Heart right ventricle (tissue), 16 donors: Measurements from ENCODE around the gene TAOK2. TPM values are rescaled to one million over a fixed set of nuclear protein-coding genes. Genes with fewer than 3 reads are reported as not detected.

ENCODE experiments used
- ATAC-seq, 8 donors: fragments of 200-7000 bp; cut with Tn5 transposase; one replicate each; pipeline ENCODE4 v1.9.1; 2020; ENCODE audit warnings: mild to moderate bottlenecking in 8 of 8, moderate library complexity in 8 of 8, moderate number of reproducible peaks in 1 of 8
- DNase-seq, 2 donors: peaks; one replicate each; pipeline ENCODE4 v3.0.0-alpha.2; 2020
- H3K27ac ChIP-seq, 10 donors: fragments of 200-600 bp; sonication (generic) in 2 of 10; one replicate each; pipeline versions ENCODE4 v1.5.0 to v1.8.0; 2020 to 2022; ENCODE audit warnings: mild to moderate bottlenecking in 3 of 10
- H3K27me3 ChIP-seq, 7 donors: fragments of 200-600 bp; one replicate each; pipeline ENCODE4 v1.8.0; 2021 to 2022; ENCODE audit warnings: mild to moderate bottlenecking in 2 of 7
- H3K36me3 ChIP-seq, 9 donors: fragments of 200-600 bp; sonication (generic) in 1 of 9; one replicate each; pipeline versions ENCODE4 v1.5.0 to v1.8.0; 2020 to 2022; ENCODE audit warnings: mild to moderate bottlenecking in 2 of 9
- H3K4me1 ChIP-seq, 9 donors: fragments of 200-600 bp; sonication (generic) in 1 of 9; one replicate each; pipeline versions ENCODE4 v1.5.0 to v1.8.0; 2020 to 2022; ENCODE audit warnings: mild to moderate bottlenecking in 4 of 9
- H3K4me3 ChIP-seq, 10 donors: fragments of 200-600 bp; sonication (generic) in 2 of 10; one replicate each; pipeline versions ENCODE4 v1.5.0 to v1.8.0; 2020 to 2022; ENCODE audit warnings: mild to moderate bottlenecking in 7 of 10, moderate library complexity in 2 of 10
- H3K9me3 ChIP-seq, 11 donors: fragments of 200-600 bp in 10 of 11; sonication (generic) in 2 of 11; one replicate each; pipeline versions ENCODE4 v1.5.0 to v1.8.0; 2013 to 2022; ENCODE audit warnings: mild to moderate bottlenecking in 2 of 11, control low read depth in 1 of 11, moderate library complexity in 1 of 11
- whole genome bisulfite sequencing, 2 donors: extraction: QIAGEN DNeasy Blood & Tissue Kit; methylation state at CpG; one replicate each; pipeline ENCODE4 v1.1.7; 2013; ENCODE audit warnings: inconsistent platforms in 1 of 2; 5-methylcytosine and 5-hydroxymethylcytosine counted together
- intact Hi-C, 10 donors: fragments of 100-400 bp; cut with DNase I; formaldehyde crosslinking; loops; one replicate each; pipeline versions ENCODE4 v1.11.1 to v1.14.2; 2022
- polyA plus RNA-seq, 2 donors: library from polyadenylated mRNA; stranded (reverse); fragments of 200-250 nt; gene quantifications; one replicate each; pipeline ENCODE4 v1.2.3, GENCODE V29; 2013
- total RNA-seq, 10 donors: library from RNA; stranded (reverse); fragmentation: NEBNext Ultra II Directional in 3 of 10; extraction: Animal tissue kit (Norgen Biotek cat#: 25700) in 3 of 10; gene quantifications; one replicate each; pipeline versions ENCODE4 v1.2.1 to v1.2.4, GENCODE V29; 2021 to 2023
- TF ChIP-seq, protein P1 (sequence below), 9 donors: fragments of 200-600 bp; sonication (generic) in 2 of 9; IDR thresholded peaks; one replicate each; pipeline versions ENCODE4 v1.5.0 to v1.8.0; 2021 to 2022; ENCODE audit warnings: antibody characterized with exemption in 9 of 9, mild to moderate bottlenecking in 5 of 9, moderate library complexity in 1 of 9
- donor health status: Arrhythmogenic right ventricular cardiomyopathy.
- donor health status: ischemic (EF 13 %, LVEDD 7.1; RV severe dilation, severe dysfunction).
- donor health status: healthy with polysubstance abuse.
- donor health status: DM: no; HTN: yes; CAD: no.
- donor health status: DM: no; HTN: no; CAD: no.
- donor health status: ischemic (EF 25% LVEDD 6.9; RV normal size, moderate dysfunction).
- donor health status: ischemic (EF 25% LVEDD 5.7; RV mildly dilated, moderate dysfunction).
- donor health status: healthy.
- donor health status: DM: yes; HTN: yes; CAD: no.
- donor health status: Ischemic cardiomyopathy.
- donor health status: ischemic (EF 35%, LVEDD 5.7; RV mildly dilated, moderate dysfunction).
- donor health status: nonischemic (EF 11% LVEDD 7.7; RV severe dilation, severe dysfunction).
- donor health status: DM: yes; HTN: yes; CAD: no.
- donor health status: PGD.
- donor health status: ischemic (EF 29% LVEDD 5.4; RV normal size, mild dysfunction).
- donor health status: nonischemic (EF 23%, LVEDD 6.1; RV moderate dilation, normal function).

The TAOK2 gene
- total and polyA plus RNA-seq, 12 donors, result 27.0 to 50.4 (median 32.7) TPM

DNA sequence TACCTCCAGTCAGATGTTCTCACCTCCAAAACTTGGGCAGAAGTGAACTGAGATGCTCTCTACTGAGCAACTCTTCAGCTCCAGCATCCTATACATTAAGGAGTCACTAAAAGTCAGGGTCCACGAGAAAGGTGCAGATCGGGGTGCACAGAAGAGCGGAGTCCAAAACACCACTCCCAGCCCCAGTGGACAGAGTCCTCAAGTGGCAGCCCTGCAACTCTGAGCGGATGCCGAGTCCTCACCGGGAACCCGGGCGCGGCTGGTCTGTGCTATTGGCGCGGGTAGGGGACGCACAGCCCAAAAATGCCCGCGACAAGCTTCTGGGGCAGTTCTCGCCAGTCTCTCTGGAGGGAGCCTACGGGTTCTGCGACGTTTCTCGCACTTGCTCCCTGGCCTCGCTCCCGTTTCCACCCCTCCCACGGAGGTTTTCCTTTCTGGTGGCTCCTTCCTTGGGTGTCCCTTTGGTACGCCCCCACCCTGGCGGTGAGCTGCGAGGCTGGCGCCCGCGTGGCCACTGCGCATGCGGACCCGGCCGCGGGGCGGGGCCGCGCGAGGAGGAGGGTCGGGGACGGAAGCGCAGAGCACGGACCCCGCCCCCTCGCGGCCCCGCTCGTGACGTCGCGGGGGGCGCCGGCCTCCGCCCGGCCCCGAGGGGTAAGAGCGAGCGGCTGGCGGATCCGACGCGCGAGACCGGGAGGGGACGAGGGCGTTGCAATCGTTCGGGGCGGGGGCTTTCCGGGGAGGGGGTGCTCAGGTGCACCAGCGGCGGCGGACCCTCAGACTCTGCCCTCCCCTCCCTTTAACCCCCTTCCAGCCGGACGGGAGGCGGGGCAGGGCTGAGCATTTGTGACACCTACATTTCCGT, 12.0 kb upstream of the TAOK2 start, which contains the start of gene TMEM219:
TMEM219 (plus strand) TSS at position 601 of the 865 bp plus-strand sequence. CDS start 1,065 bp downstream, outside the sequence.
- ATAC-seq, result peak; percentile 95 to 99 (median 97)
- peaks cover 0 to 31% (median 0%) of the 10 kb centered on the region in 9 donors for H3K36me3 ChIP-seq
- H3K4me1 ChIP-seq, result peaks cover 0 to 35% (median 20%) of the 10 kb centered on the region in 9 donors
- peak within 1 kb of the TSS; percentile 46 to 94 (median 81) for H3K4me3 ChIP-seq
- peak within 1 kb of the TSS; percentile 93 to 98 (median 96) for H3K27ac ChIP-seq
- no peaks in the 10 kb centered on the region for H3K27me3 ChIP-seq
- 1% methylated on average over 55 to 75 of the region's 75 CpGs for WGBS, 2 donors
- TF ChIP-seq, protein P1, sequence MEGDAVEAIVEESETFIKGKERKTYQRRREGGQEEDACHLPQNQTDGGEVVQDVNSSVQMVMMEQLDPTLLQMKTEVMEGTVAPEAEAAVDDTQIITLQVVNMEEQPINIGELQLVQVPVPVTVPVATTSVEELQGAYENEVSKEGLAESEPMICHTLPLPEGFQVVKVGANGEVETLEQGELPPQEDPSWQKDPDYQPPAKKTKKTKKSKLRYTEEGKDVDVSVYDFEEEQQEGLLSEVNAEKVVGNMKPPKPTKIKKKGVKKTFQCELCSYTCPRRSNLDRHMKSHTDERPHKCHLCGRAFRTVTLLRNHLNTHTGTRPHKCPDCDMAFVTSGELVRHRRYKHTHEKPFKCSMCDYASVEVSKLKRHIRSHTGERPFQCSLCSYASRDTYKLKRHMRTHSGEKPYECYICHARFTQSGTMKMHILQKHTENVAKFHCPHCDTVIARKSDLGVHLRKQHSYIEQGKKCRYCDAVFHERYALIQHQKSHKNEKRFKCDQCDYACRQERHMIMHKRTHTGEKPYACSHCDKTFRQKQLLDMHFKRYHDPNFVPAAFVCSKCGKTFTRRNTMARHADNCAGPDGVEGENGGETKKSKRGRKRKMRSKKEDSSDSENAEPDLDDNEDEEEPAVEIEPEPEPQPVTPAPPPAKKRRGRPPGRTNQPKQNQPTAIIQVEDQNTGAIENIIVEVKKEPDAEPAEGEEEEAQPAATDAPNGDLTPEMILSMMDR (IDR thresholded peaks at IDR 0.05), result peak; percentile 29 to 69 (median 46)
- intact Hi-C loops, result loop anchor here in 5 of 10 donors (1.0 to 10.0 kb wide), 5 partner anchors 12 to 147 kb away; partner anchors contain the start of genes HIRIP3 (in 3 of the 5), INO80E (in 3 of the 5), KCTD13 (in 2 of the 5) and CDIPT (in 1 of the 5)
- H3K9me3 ChIP-seq, result no peaks in the 10 kb centered on the region
- peak; percentile 92 to 94 for DNase-seq

DNA sequence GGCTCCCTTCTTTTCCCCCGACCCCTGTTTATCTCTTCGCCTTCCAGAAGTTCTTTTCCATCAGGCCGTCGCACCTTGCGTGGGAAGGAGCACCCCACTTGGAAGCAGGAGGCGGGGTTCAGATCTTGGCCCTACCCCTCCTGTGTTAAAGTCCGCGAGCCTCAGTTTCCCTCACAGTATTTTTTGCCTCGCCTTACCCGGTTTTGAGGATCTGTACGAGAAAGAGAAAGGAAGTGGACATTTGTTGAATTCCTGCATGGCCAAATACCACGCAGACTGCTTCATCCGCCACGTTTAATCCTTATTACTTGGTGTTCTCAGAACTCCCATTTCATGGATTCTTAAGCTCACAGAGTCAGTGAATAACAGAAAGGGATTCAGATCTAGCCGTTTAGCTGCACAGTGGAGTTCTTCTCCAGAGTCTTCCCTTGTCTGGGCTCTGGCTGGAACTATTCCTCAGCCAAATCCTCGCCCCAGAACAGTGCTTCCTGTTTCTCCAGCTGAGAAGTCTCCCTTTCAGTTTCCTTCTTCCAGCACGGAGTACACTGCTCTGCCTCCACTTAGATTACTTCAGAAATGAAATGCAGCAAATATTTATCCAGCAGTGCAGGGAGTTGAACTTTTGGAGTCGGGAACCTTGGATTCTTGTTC, 11.2 kb upstream of the TAOK2 start:
- WGBS, 2 donors, result 8 to 10% methylated on average over 18 of the region's 18 CpGs
- TF ChIP-seq, protein P1 (IDR thresholded peaks at IDR 0.05), result no peak
- H3K4me3 ChIP-seq, result peak overlapping the region; percentile 46 to 94 (median 81)

DNA sequence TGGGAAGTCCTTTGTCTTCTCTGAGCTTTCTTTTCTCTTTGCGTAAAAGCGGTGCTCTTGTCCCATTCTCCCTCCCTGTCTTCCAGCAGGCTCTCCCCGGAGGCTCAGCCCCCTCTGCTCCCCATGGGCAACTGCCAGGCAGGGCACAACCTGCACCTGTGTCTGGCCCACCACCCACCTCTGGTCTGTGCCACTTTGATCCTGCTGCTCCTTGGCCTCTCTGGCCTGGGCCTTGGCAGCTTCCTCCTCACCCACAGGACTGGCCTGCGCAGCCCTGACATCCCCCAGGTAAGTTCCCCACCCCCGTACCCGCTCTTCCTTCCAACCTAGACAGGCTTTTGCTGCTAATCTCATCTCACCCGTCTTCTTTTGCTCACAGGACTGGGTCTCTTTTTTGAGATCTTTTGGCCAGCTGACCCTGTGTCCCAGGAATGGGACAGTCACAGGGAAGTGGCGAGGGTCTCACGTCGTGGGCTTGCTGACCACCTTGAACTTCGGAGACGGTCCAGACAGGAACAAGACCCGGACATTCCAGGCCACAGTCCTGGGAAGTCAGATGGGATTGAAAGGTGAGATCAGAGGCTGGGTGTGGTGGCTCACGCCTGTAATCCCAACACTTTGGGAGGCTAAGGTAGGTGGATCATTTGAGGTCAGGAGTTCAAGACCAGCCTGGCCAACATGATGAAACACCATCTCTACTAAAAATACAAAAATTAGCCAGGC, 10.5 kb upstream of the TAOK2 start:
- TF ChIP-seq, protein P1 (IDR thresholded peaks at IDR 0.05), result no peak
- intact Hi-C loops, result loop anchor here in 5 of 10 donors (5.0 to 10.0 kb wide), 4 partner anchors 34 to 148 kb away; partner anchors contain the start of genes HIRIP3 (in 3 of the 5), INO80E (in 3 of the 5), KCTD13 (in 2 of the 5) and CDIPT (in 1 of the 5)
- Histone ChIP-seq H3K4me3 (peak overlapping the region in 9 of 10 donors; percentile 64 to 94 (median 84)), H3K9me3 (no peaks in the 10 kb centered on the region), H3K27ac (peak overlapping the region; percentile 93 to 98 (median 96)), H3K4me1 (peaks cover 0 to 35% (median 20%) of the 10 kb centered on the region in 9 donors), H3K27me3 (no peaks in the 10 kb centered on the region), H3K36me3 (peaks cover 0 to 45% (median 4%) of the 10 kb centered on the region in 9 donors)
- 77 to 87% methylated on average over 14 of the region's 14 CpGs for WGBS, 2 donors
- ATAC-seq (no peak), DNase-seq (no peak)

More for the DNA sequence above, 11.2 kb upstream of the TAOK2 start:
- Histone ChIP-seq H3K4me1 (peaks cover 0 to 35% (median 20%) of the 10 kb centered on the region in 9 donors), H3K27me3 (no peaks in the 10 kb centered on the region), H3K9me3 (no peaks in the 10 kb centered on the region), H3K36me3 (peaks cover 0 to 38% (median 0%) of the 10 kb centered on the region in 9 donors), H3K27ac (peak overlapping the region; percentile 93 to 98 (median 96))
- ATAC-seq, result peak; percentile 41 to 82 (median 72)
- peak in 1 of 2 donors; percentile 41 for DNase-seq
- intact Hi-C loops, result loop anchor here in 5 of 10 donors (1.0 to 10.0 kb wide), 5 partner anchors 11 to 148 kb away; partner anchors contain the start of genes HIRIP3 (in 3 of the 5), INO80E (in 3 of the 5), KCTD13 (in 2 of the 5) and CDIPT (in 1 of the 5)
